Ishikawa (cell line): ENCODE results near the gene BTN3A1.

Experiments used
- CEBPB ChIP-seq: IDR thresholded peaks from 2 replicates; pipeline ENCODE4 v1.6.1; 2012
- CREB1 ChIP-seq: IDR thresholded peaks from 2 replicates; pipeline ENCODE4 v1.6.1; 2012; ENCODE audit warnings: low read depth
- EGR1 ChIP-seq: IDR thresholded peaks from 2 replicates; pipeline ENCODE4 v1.6.1; 2012
- EP300 ChIP-seq: IDR thresholded peaks from 2 replicates; pipeline ENCODE4 v1.6.1; 2012; ENCODE audit warnings: borderline replicate concordance
- FOXM1 ChIP-seq: IDR thresholded peaks from 2 replicates; pipeline ENCODE4 v1.6.1; 2012; ENCODE audit warnings: low read depth, borderline replicate concordance
- NFIC ChIP-seq: IDR thresholded peaks from 2 replicates; pipeline ENCODE4 v1.6.1; 2012
- RAD21 ChIP-seq: IDR thresholded peaks from 2 replicates; pipeline ENCODE4 v1.6.1; 2012; ENCODE audit warnings: low read depth
- TAF1 ChIP-seq: IDR thresholded peaks from 2 replicates; pipeline ENCODE4 v1.6.1; 2012; ENCODE audit warnings: low read depth, mild to moderate bottlenecking
- TCF12 ChIP-seq: IDR thresholded peaks from 2 replicates; pipeline ENCODE4 v1.6.1; 2012; ENCODE audit warnings: low read depth
- TEAD4 ChIP-seq: IDR thresholded peaks from 2 replicates; pipeline ENCODE4 v1.6.1; 2012
- ZBTB7A ChIP-seq: IDR thresholded peaks from 2 replicates; pipeline ENCODE4 v1.6.1; 2012; ENCODE audit warnings: low read depth
- TF ChIP-seq, protein P1 (sequence below): IDR thresholded peaks from 2 replicates; pipeline ENCODE4 v1.6.1; 2012
- TF ChIP-seq, protein P2 (sequence below): IDR thresholded peaks from 2 replicates; pipeline ENCODE4 v1.6.1; 2012
- TF ChIP-seq, protein P3 (sequence below): IDR thresholded peaks from 2 replicates; pipeline ENCODE4 v1.6.1; 2012; ENCODE audit warnings: low read depth, mild to moderate bottlenecking

DNA sequence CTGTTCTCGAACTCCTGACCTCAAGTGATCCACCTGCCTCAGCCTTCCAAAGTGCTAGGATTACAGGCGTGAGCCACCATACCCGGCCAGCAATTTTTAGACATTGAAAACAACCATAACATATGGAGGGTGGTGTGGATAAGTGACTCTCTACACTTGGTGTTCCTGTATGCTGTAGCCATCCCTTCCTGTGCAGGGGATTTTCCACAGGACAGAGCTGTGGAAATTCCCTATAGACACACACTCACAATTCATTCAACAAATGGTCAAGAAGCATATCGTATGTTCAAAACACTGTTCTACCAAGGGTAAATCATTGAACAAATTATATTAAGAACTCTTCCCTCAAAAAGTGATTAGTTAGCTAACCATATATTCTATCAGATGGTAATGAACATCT is 61.9 kb downstream of the BTN3A1 start:
- TF ChIP-seq NFIC (no peak), FOXM1 (no peak), TAF1 (no peak), EGR1 (no peak), EP300 (no peak), CREB1 (no peak), RAD21 (no peak), TEAD4 (no peak), TCF12 (no peak), ZBTB7A (no peak), CEBPB (no peak)
- TF ChIP-seq, protein P1, sequence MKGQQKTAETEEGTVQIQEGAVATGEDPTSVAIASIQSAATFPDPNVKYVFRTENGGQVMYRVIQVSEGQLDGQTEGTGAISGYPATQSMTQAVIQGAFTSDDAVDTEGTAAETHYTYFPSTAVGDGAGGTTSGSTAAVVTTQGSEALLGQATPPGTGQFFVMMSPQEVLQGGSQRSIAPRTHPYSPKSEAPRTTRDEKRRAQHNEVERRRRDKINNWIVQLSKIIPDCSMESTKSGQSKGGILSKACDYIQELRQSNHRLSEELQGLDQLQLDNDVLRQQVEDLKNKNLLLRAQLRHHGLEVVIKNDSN, result no peak
- TF ChIP-seq, protein P2, sequence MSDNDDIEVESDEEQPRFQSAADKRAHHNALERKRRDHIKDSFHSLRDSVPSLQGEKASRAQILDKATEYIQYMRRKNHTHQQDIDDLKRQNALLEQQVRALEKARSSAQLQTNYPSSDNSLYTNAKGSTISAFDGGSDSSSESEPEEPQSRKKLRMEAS, result no peak
- TF ChIP-seq, protein P3, sequence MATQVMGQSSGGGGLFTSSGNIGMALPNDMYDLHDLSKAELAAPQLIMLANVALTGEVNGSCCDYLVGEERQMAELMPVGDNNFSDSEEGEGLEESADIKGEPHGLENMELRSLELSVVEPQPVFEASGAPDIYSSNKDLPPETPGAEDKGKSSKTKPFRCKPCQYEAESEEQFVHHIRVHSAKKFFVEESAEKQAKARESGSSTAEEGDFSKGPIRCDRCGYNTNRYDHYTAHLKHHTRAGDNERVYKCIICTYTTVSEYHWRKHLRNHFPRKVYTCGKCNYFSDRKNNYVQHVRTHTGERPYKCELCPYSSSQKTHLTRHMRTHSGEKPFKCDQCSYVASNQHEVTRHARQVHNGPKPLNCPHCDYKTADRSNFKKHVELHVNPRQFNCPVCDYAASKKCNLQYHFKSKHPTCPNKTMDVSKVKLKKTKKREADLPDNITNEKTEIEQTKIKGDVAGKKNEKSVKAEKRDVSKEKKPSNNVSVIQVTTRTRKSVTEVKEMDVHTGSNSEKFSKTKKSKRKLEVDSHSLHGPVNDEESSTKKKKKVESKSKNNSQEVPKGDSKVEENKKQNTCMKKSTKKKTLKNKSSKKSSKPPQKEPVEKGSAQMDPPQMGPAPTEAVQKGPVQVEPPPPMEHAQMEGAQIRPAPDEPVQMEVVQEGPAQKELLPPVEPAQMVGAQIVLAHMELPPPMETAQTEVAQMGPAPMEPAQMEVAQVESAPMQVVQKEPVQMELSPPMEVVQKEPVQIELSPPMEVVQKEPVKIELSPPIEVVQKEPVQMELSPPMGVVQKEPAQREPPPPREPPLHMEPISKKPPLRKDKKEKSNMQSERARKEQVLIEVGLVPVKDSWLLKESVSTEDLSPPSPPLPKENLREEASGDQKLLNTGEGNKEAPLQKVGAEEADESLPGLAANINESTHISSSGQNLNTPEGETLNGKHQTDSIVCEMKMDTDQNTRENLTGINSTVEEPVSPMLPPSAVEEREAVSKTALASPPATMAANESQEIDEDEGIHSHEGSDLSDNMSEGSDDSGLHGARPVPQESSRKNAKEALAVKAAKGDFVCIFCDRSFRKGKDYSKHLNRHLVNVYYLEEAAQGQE, result no peak
